ENCODE measurements around the gene TLE6.
"Not testable (repeated sequence)": the region's sequence is repeated elsewhere in the genome, so short reads cannot be mapped to it uniquely, and the experiment has no call there.

The TLE6 gene

DNA sequence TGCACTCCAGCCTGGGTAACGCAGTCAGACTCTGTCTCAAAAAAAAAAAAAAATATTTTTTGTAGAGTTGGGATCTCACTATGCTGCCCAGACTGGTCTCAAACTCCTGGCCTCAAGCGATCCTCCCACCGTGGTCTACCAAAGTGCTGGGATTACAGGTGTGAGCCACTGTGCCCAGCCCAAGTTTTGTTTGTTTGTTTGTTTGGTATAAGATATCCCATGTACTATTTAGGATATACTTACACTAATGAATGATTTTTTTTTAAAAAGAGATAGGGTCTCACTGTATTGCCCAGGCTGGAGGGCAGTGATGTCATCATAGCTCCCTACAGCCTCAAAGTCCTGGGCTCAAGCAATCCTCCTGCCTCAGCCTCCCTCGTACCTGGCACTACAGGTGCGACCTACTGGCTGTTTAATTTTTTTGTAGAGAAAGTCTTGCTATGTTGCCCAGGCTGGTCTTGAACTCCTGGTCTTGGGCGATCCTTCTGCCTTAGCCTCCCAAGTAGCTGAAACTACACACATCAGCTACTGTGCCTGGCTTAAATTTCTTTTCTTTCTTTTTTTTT lies 24.0 kb downstream of the TLE6 start:
- DNase-seq (ENCODE audit: insufficient read length, low spot score) (no peak), FAIRE-seq (no peak)

DNA sequence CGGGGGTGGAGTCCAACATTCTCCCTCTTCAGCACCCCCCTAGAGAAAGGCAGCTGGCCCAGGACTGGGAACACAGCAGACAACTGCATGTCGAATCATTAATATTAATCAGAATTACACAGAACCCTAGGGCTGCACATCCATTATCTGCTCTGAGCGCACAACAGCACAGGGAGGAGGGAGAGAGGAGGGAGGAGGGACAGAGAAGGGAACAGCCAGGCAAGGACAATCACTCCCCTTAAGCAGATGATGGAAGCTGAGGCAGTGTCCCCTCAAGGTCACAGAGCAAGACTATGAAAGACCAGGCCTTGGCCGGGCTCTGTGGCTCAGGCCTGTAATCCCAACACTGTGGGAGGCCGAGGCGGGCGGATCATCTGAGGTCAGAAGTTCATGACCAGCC lies 25.7 kb downstream of the TLE6 start:
- no peak for DNase-seq (ENCODE audit: insufficient read length, low spot score)
- FAIRE-seq, result no peak

DNA sequence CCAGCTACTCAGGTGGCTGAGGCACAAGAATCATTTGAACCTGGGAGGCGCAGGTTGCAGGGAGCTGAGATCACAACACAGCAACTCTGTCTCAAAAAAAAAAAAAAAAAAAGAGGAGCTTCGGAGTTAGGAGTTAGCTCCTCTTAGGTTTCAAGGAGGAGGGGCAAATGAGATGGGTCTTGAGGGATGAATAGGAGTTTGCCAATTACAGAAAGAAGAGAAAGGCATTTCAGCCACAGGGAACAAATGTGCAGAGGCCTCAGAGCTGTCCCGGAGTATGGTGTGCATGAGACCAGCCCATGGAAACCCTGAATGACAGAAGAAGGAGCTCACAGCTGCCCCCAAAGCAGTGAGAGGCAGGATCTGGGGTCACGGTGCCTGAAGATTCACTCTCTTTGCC lies 27.2 kb downstream of the TLE6 start:
- DNase-seq (ENCODE audit: insufficient read length, low spot score) (no peak), FAIRE-seq (no peak)

DNA sequence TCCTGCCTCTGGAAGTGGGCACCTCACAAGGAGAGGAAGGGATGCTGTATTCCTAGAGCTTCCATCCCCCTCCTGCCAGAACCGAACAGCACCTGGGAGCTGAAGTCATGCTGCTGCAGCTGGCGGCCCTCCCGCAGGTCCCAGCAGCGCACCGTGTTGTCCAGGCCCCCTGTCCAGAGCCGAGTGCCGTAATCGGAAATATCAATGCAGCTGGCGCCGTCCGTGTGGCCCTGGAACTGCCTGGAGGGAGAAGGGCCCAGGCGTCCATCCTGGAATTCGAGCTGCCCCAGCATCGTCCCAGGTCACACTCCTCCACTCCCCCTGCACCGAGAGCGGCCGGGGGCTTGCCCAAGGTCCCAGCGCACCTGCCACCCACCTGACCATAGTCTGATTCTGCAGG lies 28.0 kb downstream of the TLE6 start:
- FAIRE-seq (no peak), DNase-seq (ENCODE audit: insufficient read length, low spot score) (no peak)

DNA sequence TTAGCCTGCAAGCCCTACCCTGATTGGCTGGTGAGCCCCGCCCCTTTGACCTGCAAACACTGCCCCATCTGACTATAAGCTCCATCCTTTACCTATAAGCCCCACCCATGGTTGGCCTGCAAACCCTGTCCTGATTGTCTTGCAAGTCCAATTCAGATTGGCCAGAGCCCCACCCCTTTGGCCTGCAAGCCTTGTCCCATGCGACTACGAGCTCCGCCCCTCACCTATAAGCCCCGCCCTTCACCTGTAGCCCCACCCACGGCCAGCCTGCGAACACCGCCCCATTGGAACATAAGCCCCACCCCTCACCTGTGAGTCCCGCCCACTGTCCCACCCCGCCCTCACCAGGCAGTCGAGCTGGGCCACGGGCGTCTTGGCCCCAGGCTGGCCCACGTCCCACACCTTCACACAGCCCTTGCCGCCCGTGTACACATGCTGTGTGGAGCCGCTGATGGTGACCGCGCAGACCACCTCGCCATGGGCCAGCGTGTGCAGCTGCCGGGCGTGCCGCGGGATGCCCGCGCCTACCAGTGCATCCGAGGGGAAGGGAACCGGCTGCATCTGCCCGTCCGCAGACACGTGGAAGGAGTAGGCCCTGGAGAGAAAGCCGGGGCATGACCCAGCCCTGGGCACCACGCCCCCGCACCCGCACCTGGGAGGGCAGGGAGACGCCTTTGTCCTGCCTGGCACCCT lies 28.9 kb downstream of the TLE6 start:
- FAIRE-seq (no peak), DNase-seq (ENCODE audit: insufficient read length, low spot score) (no peak)

DNA sequence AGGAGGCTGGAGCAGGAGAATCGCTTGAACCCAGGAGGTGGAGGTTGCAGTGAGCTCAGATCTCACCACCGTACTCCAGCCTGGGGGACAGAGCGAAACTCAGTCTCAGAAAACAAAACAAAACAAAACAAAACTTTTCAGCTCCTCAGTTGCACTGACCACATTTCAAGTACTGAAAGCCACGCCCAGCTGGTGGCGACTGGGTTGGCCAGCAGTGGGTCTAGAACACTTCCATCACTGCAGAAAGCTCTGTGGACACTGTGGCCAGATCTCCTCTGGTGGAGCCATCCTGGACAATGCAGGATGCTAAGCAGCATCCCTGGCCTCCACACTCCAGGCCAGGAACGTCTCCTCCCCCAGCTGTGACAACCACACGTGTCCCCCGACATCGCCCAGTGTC lies 30.6 kb downstream of the TLE6 start:
- DNase-seq (ENCODE audit: insufficient read length, low spot score) (no peak), FAIRE-seq (no peak)

DNA sequence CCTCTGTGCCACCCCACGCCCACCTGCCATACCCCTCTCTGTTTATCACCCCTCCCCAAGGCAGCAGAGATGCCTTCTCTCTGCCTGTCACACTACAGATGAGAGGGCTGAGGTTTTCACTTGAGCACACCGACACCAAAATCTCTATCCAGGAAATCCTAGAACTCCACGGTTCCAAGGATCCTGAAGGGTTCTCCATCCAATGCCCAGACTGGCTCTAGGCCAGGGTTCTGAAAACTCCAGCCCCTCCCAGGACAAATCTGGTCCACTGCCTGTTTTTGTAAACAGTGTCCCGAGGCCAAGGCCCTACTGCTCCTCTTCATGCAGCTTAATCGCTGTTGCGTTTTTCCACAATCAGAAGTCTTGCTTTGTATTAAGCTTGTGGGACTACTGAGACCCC lies 31.6 kb downstream of the TLE6 start:
- FAIRE-seq, result no peak
- DNase-seq (ENCODE audit: insufficient read length, low spot score), result no peak

DNA sequence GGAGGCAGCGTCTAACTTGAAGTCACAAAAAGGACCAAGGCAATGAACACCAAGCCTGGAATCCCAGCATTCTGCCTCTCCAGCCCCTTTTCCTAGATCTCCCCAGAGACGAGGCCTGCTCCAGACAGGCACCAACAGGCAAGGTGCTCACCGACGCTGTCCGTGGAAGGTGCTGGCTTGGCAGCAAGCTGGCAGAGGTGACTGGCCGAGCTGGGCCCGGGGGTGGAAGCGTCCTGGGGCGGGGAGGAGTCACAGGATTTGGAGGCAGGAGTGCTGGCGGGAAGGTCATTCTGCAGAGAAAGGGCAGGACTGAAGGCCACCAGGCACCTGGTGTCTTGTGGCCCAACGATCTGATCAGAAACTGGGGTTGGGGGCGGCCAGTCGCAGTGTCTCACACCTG lies 33.5 kb downstream of the TLE6 start:
- DNase-seq (ENCODE audit: insufficient read length, low spot score) (no peak), FAIRE-seq (no peak)

DNA sequence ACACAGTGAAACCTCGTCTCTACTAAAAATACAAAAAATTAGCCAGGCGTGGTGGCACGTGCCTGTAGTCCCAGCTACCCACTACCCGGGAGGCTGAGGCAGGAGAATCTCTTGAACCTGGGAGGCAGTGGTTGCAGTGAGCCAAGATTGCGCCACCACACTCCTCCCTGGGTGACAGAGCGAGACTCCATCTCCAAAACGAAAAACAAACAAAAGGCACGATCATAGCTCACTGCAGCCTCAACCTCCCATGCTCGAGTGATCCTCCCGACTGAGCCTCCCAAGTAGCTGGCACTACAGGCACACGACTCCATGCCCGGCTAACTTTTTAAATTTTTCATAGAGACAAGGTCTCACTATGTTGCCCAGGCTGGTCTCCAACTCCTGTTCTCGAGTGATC lies 34.7 kb downstream of the TLE6 start:
- DNase-seq (ENCODE audit: insufficient read length, low spot score); FAIRE-seq: not testable (repeated sequence)

DNA sequence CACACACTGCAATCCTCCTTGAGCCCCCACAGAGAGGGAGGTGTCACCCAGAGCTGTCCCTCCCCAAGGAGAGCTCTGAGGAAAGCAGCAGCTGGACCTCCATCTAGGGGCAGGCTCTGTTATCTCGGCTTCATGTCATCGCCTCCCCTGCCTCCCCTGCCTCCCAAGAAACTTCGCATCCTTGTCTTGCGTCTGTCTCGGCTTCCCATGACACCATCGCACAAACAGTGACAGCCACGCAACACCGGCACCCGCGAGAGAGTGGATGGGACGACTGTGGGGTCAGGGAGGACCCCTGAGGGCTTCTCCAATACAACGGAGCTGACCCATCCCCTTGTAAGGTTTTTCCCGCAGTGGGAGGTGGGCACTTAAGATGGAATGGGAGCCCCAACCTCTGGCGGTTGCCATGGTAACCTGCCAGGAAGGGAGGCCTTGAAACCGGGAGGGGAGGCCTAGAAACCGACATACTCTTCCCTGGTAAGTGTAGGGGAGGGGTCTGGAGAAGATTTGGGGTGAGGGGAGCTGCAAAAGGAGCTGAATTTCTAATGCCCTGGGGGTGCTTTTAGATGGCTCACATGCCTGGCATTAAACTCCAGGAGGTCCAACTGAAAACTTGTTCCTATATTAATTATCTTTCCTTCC lies 35.4 kb downstream of the TLE6 start:
- DNase-seq (ENCODE audit: insufficient read length, low spot score), result no peak
- no peak for FAIRE-seq

DNA sequence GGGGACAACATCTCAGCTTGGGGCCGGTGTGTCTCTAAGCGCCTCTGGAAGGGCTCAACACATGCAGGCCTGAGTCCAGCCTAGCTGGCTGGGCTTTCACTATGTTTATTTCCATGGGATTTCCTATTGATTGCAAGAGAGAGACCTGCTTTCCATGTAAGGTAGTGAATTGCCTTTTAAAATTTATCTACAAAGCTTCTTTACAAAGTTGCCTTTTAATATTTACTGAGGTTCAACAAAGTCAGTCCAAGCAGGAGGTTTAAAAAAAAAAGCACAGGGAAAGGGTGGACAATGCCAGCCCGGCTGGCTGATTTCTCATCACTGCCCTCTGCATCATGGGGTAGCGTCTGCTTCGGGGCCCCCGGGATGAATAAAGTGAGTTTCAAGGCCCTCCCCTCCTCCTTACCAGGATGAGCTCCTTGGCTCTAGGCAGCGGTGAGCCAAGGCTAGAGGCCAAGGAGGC lies 35.9 kb downstream of the TLE6 start:
- DNase-seq (ENCODE audit: insufficient read length, low spot score) (no peak), FAIRE-seq (no peak)

DNA sequence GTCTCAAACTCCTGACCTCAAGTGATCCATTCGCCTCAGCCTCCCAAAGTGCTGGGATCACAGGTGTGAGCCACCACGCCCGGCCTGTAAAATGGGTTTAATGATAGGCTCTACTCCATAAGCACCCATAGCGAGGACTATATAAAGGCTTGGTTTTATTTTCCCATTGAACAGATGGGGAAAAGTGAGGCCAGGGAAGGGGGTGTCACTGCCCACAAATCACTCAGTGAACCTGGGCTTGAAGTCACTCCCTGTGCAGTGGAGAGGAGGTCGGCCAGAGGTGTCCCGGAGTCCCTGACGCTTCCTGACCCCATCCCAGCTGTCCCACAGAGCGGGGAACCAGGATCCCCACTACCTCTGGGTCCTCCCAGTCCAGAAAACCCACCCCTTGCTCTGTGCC lies 36.8 kb downstream of the TLE6 start:
- DNase-seq (ENCODE audit: insufficient read length, low spot score) (no peak), FAIRE-seq (no peak)

DNA sequence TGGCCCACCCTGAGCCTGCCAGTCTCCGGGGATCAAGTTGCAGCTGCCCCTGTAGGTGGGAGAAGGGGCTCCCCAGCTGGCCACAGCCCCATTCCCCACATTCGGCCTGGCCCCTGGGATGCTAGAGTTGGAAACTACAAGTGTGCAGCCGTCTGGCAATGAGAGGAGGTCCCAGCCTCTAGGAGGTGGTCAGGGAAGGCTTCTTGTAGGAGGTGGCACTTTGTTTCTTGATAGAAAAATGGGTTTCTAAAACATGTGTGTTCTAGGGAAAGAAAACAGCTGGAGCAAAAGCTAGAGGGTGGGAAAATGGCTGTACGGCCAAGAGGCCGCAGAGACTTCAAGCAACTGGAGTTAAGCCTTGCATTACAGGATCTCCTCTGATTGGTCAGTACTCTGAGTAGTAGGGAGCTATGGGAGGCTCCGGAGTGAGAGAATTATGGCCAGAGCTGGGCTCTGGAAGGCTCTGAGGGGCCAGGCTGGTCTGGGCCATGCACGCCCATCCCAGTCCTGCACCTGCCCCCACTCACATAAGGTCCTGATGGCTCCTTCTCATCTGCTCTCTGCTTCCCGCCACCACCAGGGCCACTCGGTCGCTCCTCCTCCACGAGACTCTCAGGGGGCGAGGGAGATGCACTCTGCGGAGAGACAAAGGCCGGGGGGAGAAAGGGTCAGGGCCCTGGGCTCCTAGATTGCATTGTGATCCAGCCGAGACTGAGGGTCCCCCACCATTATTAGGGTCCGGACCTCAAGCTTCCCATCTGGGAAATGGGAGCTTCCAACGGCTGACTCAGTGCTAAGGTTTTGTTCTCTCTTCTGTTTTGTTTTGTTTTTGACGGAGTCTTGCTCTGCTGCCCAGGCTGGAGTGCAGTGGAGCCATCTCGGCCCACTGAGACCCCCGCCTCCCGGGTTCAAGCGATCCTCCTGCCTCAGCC lies 38.0 kb downstream of the TLE6 start:
- DNase-seq (ENCODE audit: insufficient read length, low spot score), result no peak
- no peak for FAIRE-seq

DNA sequence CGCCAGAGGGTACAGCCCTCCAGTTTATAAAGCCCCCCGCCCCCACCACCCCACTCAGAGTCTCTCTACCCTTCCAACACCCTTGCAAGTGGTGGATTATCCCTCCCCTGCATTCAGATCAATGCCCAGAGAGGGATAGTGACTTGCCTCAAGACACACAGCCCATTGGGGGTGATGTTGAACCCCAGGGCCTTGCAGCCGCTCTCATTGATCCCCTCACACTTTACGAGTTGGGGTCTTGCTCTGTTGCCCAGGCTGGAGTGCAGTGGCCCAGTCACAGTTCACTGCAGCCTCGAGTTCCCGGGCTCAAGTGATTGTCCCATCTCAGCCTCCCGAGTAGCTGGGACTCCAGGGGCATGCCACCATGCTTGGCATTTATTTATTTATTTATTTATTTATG lies 40.6 kb downstream of the TLE6 start:
- no peak for DNase-seq (ENCODE audit: insufficient read length, low spot score)
- FAIRE-seq, result no peak

DNA sequence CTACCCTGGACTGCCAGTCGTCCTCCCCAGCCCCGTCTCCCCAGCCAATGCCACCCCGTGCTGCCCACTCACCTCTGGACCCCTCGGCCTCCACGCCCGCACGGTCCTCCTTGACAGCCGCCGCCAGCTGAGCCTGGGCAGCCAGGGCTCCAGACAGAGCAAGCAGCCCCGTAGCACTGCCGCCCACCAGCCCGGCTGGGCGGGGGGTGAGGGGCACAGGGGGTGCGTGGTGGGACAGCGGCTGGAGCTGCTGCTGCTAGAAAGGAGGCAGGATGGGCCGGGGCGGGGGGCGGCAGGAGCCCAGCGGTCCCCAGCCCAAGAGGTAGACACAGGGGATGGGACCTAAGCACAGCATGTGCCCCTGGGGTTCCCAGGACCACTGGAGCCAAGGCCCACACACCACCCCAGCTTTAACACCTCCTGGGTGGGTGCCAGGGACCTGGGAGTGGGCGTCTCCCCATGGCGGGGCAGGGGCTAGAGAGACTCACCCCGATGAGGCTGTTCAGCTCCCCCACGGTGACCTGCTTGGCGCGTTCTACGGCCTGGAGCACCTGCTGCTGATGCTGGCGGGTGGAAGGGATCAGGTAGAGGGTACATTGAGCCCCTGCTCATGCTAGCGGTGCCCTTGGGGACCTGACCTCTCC lies 42.0 kb downstream of the TLE6 start:
- no peak for FAIRE-seq
- no peak for DNase-seq (ENCODE audit: insufficient read length, low spot score)

DNA sequence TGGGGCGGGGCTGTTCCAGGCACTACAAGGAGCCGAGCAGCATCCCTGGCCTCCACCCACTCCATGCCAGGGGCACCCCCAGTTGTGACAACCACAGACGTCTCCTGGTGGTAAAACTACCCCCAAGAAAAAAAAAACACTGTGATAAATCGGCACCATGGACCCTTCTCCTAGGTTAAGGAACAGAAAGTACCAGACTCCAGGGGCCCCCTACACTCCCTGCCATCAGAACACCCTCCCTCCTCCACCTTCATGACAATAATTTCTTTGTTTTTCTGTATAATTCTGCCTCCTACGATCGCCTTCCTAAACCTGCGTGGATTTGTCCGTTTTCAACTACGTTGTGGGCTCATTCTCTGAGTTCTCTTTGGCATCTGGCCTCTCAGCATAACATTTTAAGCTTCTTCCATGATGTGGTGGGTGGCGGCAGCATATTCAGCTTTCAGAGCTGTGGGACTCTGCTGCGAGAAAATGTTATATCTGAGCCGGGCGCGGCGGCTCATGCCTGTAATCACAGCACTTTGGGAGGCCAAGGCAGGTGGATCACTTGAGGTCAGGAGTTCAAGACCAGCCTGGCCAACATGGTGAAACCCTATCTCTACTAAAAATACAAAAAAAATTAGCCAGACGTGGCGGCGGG lies 43.1 kb downstream of the TLE6 start:
- FAIRE-seq (no peak), DNase-seq (ENCODE audit: insufficient read length, low spot score) (no peak)

DNA sequence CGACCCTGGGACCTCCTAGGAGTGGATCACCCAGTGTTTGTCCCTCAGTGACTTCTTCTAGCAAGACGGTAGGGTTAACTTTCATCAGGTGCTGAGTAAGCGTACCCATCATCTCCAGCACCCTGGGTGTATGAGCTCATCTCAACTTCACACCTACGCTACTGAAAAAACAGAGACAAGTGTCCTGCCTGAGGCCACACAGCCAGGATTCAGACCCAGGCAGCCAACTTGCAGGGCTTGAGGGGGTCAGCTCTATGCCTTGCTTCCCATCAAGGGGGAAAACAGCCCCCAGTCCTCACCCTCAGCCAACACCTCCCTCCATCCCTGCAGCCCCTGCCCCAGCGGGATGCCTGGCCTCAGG lies 47.1 kb downstream of the TLE6 start:
- DNase-seq (ENCODE audit: insufficient read length, low spot score), result no peak

DNA sequence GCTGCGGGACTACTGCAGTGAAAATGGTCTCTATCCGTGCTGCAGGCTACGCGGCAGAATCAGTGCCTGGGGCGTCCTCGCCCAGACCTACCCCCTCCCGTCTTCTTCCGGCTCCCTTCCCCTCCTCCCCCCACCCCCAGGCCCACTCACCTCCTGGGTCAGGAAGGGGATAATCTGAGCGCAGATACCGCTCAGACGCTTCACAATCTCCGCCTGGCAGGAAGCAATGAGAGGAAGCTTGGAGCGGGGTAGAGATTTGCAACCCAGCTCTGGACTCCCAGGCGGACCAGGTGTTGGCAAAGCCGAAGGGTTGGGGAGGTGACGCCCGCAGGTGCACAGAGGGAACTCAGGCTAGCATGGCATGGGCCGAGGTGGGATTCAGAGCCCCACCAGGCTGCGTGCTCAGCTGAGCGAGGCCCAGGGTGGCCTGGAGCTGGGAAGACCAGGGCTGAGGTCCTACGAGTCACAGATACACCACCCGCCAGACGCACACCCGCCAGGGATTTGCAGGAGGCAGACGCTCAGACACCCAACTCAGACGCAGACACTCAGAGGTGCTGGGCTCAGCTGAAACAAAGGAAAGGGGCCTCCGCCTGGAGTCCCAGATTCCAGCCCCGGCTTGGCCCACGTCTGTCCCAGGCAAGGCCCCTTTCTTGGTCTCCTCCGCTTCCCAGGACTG lies 47.6 kb downstream of the TLE6 start:
- no peak for DNase-seq (ENCODE audit: insufficient read length, low spot score)
- no peak for FAIRE-seq

More for the DNA sequence above, 47.1 kb downstream of the TLE6 start:
- no peak for FAIRE-seq

DNA sequence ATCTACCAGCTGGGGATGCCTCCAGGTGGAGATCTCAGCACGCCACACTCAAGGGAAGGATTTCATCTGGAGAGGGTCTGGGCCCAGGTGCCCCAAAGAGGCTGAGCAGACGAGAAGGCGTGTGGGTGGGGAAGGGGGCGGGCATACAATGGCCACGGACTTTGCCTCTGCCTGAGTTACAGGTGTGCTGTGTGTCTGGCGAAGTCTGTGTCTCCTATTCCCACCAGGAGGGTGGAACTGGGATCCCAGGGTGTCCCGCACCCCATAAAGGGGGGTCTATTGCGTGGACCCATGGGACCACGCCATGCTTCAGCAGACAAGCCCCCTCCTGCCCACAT lies 48.2 kb downstream of the TLE6 start:
- DNase-seq (ENCODE audit: insufficient read length, low spot score), result no peak
- FAIRE-seq, result no peak

DNA sequence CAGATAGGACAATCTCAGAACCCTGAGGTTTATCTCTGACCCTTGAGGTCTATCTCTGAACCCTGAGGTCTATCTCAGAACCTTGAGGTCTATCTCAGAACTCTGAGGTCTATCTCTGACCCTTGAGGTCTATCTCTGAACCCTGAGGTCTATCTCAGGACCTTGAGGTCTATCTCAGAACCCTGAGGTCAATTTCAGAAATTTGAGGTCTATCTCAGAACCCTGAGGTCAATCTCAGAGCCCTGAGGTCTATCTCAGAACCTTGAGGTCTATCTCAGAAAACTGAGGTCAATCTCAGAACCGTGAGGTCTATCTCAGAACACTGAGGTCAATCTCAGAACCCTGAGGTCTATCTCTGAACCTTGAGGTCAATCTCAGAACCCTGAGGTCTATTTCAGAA lies 49.4 kb downstream of the TLE6 start:
- FAIRE-seq (no peak), DNase-seq (ENCODE audit: insufficient read length, low spot score) (no peak)
